DND-41 (cell line): ENCODE measurements around the gene PUDP.

Experiments used
- ATAC-seq: fragments of 200-7000 bp; cut with Tn5 transposase; 3 replicates; pipeline ENCODE4 v1.9.1; 2021; ENCODE audit warnings: low read depth; ENCODE audit not compliant: insufficient read depth
- DNase-seq: peaks from one replicate; pipeline ENCODE4 v3.0.0-alpha.2; 2020
- H2AFZ ChIP-seq: 2 replicates; pipeline ENCODE4 v1.6.0; 2012; ENCODE audit warnings: low read depth, low read length
- H3K27ac ChIP-seq: 2 replicates; pipeline ENCODE4 v1.5.1; 2012; ENCODE audit warnings: low read length, inconsistent platforms
- H3K27me3 ChIP-seq: fragments of 200-600 bp; sonication (generic); 2 replicates; pipeline ENCODE4 v1.6.0; 2012; ENCODE audit warnings: low read length, mild to moderate bottlenecking, inconsistent platforms; ENCODE audit not compliant: insufficient read depth, poor library complexity
- H3K36me3 ChIP-seq: 2 replicates; pipeline ENCODE4 v1.5.1; 2012; ENCODE audit warnings: low read length, inconsistent platforms; ENCODE audit not compliant: insufficient read depth
- H3K4me1 ChIP-seq: 2 replicates; pipeline ENCODE4 v1.5.1; 2012; ENCODE audit warnings: mild to moderate bottlenecking, low read length; ENCODE audit not compliant: insufficient read depth
- H3K4me2 ChIP-seq: 2 replicates; pipeline ENCODE4 v1.6.0; 2012; ENCODE audit warnings: mild to moderate bottlenecking, moderate library complexity, low read length, inconsistent platforms; ENCODE audit not compliant: insufficient read depth
- H3K4me3 ChIP-seq, 2 experiments: fragments of 200-600 bp in 1 of 2; shearing (Covaris generic) in 1 of 2; 2 replicates each; pipeline ENCODE4 v1.5.1; 2012 to 2016; ENCODE audit warnings: inconsistent platforms in 2 of 2, low read length in 2 of 2, mild to moderate bottlenecking in 2 of 2, low read depth in 1 of 2, moderate library complexity in 1 of 2
- H3K79me2 ChIP-seq: 2 replicates; pipeline ENCODE4 v1.6.0; 2012; ENCODE audit warnings: low read length, inconsistent platforms; ENCODE audit not compliant: insufficient read depth
- H3K9ac ChIP-seq: 2 replicates; pipeline ENCODE4 v1.6.0; 2012; ENCODE audit warnings: low read depth, mild to moderate bottlenecking, inconsistent platforms, low read length, moderate library complexity
- H3K9me3 ChIP-seq: 2 replicates; pipeline ENCODE4 v1.5.1; 2012; ENCODE audit warnings: low read length, moderate library complexity, mild to moderate bottlenecking, inconsistent platforms; ENCODE audit not compliant: insufficient read depth, severe bottlenecking
- H4K20me1 ChIP-seq: 2 replicates; pipeline ENCODE4 v1.6.0; 2012; ENCODE audit warnings: low read length; ENCODE audit not compliant: insufficient read depth
- EZH2 ChIP-seq: IDR thresholded peaks from 3 replicates; pipeline ENCODE4 v1.6.1; 2012; ENCODE audit warnings: borderline replicate concordance, low read depth, mild to moderate bottlenecking, moderate library complexity, low read length, inconsistent platforms; ENCODE audit not compliant: severe bottlenecking
- TF ChIP-seq, protein P1 (sequence below): IDR thresholded peaks from 2 replicates; pipeline ENCODE4 v1.5.1; 2012; ENCODE audit warnings: borderline replicate concordance, low read length, moderate library complexity, mild to moderate bottlenecking; ENCODE audit not compliant: poor library complexity, severe bottlenecking; ENCODE audit errors: extremely low read depth

PUDP gene

DNA sequence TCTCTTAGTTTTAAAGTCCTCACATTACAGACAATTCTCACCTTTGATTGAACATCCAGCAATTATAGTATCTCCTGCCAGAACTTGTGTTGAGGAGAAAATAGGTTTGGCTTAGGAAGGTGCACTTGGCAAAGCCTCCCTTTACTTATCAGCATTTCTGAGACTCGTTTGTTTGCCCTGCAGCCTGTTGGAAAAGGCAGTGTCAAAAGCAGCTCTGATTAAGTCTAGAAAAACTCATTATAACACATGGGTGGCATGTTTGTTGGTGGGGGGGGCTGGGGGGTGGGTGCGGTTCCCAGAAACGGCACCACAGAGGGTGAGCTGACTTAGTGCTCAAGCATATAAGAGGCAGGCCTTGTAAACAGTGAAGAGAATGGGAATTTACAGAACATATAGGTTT lies 21.7 kb upstream of the PUDP start:
- Histone ChIP-seq H3K4me2 (no peak overlapping the region), H3K79me2 (0 out of 2 replicates have a peak, but pooled peaks cover 2% of the 10 kb centered on the region), H3K27ac (no peak overlapping the region), H3K9ac (no peak overlapping the region), H3K36me3 (peaks cover 9% of the 10 kb centered on the region), H3K4me1 (peaks cover 10% of the 10 kb centered on the region), H2AFZ (no peak overlapping the region), H3K4me3 (no peak overlapping the region), H3K9me3 (no peaks in the 10 kb centered on the region), H3K27me3 (no peaks in the 10 kb centered on the region), H4K20me1 (no peaks in the 10 kb centered on the region)
- no peak for TF ChIP-seq EZH2
- TF ChIP-seq, protein P1, sequence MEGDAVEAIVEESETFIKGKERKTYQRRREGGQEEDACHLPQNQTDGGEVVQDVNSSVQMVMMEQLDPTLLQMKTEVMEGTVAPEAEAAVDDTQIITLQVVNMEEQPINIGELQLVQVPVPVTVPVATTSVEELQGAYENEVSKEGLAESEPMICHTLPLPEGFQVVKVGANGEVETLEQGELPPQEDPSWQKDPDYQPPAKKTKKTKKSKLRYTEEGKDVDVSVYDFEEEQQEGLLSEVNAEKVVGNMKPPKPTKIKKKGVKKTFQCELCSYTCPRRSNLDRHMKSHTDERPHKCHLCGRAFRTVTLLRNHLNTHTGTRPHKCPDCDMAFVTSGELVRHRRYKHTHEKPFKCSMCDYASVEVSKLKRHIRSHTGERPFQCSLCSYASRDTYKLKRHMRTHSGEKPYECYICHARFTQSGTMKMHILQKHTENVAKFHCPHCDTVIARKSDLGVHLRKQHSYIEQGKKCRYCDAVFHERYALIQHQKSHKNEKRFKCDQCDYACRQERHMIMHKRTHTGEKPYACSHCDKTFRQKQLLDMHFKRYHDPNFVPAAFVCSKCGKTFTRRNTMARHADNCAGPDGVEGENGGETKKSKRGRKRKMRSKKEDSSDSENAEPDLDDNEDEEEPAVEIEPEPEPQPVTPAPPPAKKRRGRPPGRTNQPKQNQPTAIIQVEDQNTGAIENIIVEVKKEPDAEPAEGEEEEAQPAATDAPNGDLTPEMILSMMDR = no peak
- ATAC-seq (no peak), DNase-seq (no peak)

DNA sequence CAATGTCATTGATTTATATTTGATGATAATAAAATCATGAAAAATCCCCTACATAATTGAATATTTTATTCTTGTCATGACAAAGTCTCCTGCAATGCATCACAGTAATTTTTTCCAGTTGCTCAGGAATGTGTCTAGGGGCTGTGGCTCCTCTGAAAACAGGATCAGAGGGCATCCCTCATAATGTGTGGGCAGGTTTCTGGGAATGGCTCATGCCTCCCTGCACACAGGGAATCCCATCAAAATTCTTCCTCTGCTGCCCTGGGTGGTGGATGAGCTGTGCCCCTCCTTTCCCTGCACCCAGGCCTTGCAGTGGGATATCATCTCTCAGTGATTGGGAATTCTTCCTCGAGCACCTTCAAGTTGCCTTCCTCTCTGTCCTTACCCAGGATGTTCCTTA lies 20.4 kb upstream of the PUDP start:
- no peak overlapping the region for H3K27ac ChIP-seq
- H4K20me1 ChIP-seq = no peaks in the 10 kb centered on the region
- no peak for DNase-seq
- H3K9me3 ChIP-seq = no peaks in the 10 kb centered on the region
- no peak for ATAC-seq
- H3K79me2 ChIP-seq = 0 out of 2 replicates have a peak, but pooled peaks cover 2% of the 10 kb centered on the region
- H3K9ac ChIP-seq = no peak overlapping the region
- no peak overlapping the region for H3K4me2 ChIP-seq
- TF ChIP-seq EZH2 = no peak
- TF ChIP-seq, protein P1 = no peak
- peaks cover 9% of the 10 kb centered on the region for H3K36me3 ChIP-seq
- peaks cover 10% of the 10 kb centered on the region for H3K4me1 ChIP-seq
- H3K27me3 ChIP-seq = no peaks in the 10 kb centered on the region
- H2AFZ ChIP-seq = no peak overlapping the region
- no peak overlapping the region for H3K4me3 ChIP-seq

DNA sequence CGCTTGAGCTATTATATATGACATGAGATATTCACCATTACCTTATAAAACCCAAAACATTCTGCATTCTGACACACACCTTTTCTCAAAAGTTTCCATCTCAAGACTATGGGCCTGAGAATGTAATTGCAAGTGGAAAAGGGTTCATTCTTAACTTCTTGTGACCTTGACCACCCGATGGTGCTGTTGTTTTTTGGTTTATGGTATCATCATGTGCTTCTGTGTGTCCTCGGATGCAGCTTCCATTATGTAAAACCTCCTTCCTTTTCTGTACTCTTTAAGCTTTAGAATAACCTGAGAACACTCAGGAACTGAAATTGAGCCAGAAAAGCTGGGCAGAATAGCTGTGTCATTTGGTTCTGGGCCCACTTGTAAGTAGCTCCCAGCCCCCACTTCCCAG lies 16.2 kb upstream of the PUDP start:
- no peak overlapping the region for H2AFZ ChIP-seq
- no peak overlapping the region for H3K27ac ChIP-seq
- peaks cover 12% of the 10 kb centered on the region for H3K36me3 ChIP-seq
- H4K20me1 ChIP-seq = no peaks in the 10 kb centered on the region
- DNase-seq (no peak), ATAC-seq (no peak)
- H3K4me1 ChIP-seq = peaks cover 18% of the 10 kb centered on the region
- H3K79me2 ChIP-seq = no peaks in the 10 kb centered on the region; the same call in 1 of the 2 replicates
- H3K4me2 ChIP-seq = no peak overlapping the region
- H3K9ac ChIP-seq = no peak overlapping the region
- TF ChIP-seq, protein P1 = no peak
- no peak for TF ChIP-seq EZH2
- H3K27me3 ChIP-seq = no peaks in the 10 kb centered on the region
- no peak overlapping the region for H3K4me3 ChIP-seq
- H3K9me3 ChIP-seq = no peaks in the 10 kb centered on the region
